GM18520 (cell line): ENCODE data around the gene CACNB4.

Experiments used
- ATAC-seq: cut with Tn5 transposase; IDR thresholded peaks from one replicate; pipeline ENCODE4 v1.9.1; 2021; ENCODE audit not compliant: unreplicated experiment

Gene CACNB4

GRCh38 chr2:151872463-151872862, 226.4 kb downstream of the CACNB4 start:
- ATAC-seq, result no peak

GRCh38 chr2:151869291-151869690, 229.6 kb downstream of the CACNB4 start:
- no peak for ATAC-seq

GRCh38 chr2:151862700-151863099, 236.1 kb downstream of the CACNB4 start:
- ATAC-seq, result peak; percentile 100

GRCh38 chr2:151861174-151861573, 237.7 kb downstream of the CACNB4 start:
- no peak for ATAC-seq

- ATAC-seq, result no peak
Observed at GRCh38 chr2:151860613-151861146, 238.2 kb downstream of the CACNB4 start.

GRCh38 chr2:151860210-151860609, 238.6 kb downstream of the CACNB4 start:
- ATAC-seq, result no peak

- no peak for ATAC-seq
Observed at GRCh38 chr2:151857650-151858049, 241.2 kb downstream of the CACNB4 start.

- no peak for ATAC-seq
Observed at GRCh38 chr2:151855111-151855510, 243.7 kb downstream of the CACNB4 start.

GRCh38 chr2:151853070-151853758, 245.6 kb downstream of the CACNB4 start:
- no peak for ATAC-seq

- no peak for ATAC-seq
Observed at GRCh38 chr2:151852260-151853069, 246.4 kb downstream of the CACNB4 start.

GRCh38 chr2:151851761-151852160, 247.1 kb downstream of the CACNB4 start:
- no peak for ATAC-seq

GRCh38 chr2:151849413-151850010, 249.3 kb downstream of the CACNB4 start:
- no peak for ATAC-seq

- peak; percentile 37 for ATAC-seq
Observed at GRCh38 chr2:151845884-151846283, 253.0 kb downstream of the CACNB4 start.

- ATAC-seq, result no peak
Observed at GRCh38 chr2:151845481-151845880, 253.4 kb downstream of the CACNB4 start.

- no peak for ATAC-seq
Observed at GRCh38 chr2:151844211-151844896, 254.5 kb downstream of the CACNB4 start.

- ATAC-seq, result no peak
Observed at GRCh38 chr2:151843691-151844061, 255.2 kb downstream of the CACNB4 start.

GRCh38 chr2:151842830-151843690, 255.8 kb downstream of the CACNB4 start:
- ATAC-seq, result no peak

- ATAC-seq, result no peak
Observed at GRCh38 chr2:151841047-151841424, 257.8 kb downstream of the CACNB4 start.

- ATAC-seq, result peak; percentile 99
Observed at GRCh38 chr2:151840216-151841046, 258.4 kb downstream of the CACNB4 start.
